ENCODE measurements around the gene XIST. TPM values are rescaled to one million over a fixed set of nuclear protein-coding genes. Genes with fewer than 3 reads are reported as not detected.
"Not testable (repeated sequence)": the region's sequence is repeated elsewhere in the genome, so short reads cannot be mapped to it uniquely, and the experiment has no call there.

Gene XIST
- total and polyA plus RNA-seq, 10 of the 15 experiments (the other 5 are each of a cell fraction or from before 2014, with no cell fraction given), result 39.1 to 787 (median 91.3) TPM

DNA sequence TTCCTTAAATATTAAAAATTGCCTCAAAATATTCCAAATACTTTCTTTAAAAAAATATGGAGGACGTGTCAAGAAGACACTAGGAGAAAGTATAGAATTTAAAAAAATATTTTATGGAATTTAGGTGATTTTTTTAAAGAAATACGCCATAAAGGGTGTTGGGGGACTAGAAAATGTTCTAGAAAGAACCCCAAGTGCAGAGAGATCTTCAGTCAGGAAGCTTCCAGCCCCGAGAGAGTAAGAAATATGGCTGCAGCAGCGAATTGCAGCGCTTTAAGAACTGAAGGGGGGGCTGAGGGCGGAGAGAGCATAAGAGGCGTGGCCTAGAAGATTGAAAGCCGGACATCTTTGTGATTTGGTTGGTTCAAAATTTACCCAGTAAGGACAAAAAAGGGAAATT is at the start of gene XIST (continued):
- TF ChIP-seq, protein P1, sequence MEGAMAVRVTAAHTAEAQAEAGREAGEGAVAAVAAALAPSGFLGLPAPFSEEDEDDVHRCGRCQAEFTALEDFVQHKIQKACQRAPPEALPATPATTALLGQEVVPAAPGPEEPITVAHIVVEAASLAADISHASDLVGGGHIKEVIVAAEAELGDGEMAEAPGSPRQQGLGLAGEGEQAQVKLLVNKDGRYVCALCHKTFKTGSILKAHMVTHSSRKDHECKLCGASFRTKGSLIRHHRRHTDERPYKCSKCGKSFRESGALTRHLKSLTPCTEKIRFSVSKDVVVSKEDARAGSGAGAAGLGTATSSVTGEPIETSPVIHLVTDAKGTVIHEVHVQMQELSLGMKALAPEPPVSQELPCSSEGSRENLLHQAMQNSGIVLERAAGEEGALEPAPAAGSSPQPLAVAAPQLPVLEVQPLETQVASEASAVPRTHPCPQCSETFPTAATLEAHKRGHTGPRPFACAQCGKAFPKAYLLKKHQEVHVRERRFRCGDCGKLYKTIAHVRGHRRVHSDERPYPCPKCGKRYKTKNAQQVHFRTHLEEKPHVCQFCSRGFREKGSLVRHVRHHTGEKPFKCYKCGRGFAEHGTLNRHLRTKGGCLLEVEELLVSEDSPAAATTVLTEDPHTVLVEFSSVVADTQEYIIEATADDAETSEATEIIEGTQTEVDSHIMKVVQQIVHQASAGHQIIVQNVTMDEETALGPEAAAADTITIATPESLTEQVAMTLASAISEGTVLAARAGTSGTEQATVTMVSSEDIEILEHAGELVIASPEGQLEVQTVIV (IDR thresholded peaks at IDR 0.05; ENCODE audit: borderline replicate concordance, partially characterized antibody), result no peak
- TF ChIP-seq POU2F2 (IDR thresholded peaks at IDR 0.05; ENCODE audit: borderline replicate concordance, low read depth, low read length) (peak; percentile 84; the same call in 2 of the 3 replicates), NFYB (IDR thresholded peaks at IDR 0.05; ENCODE audit: insufficient read depth, low read depth, low read length) (0 out of 2 replicates have a peak, but pooled peaks have one; percentile 17)

DNA sequence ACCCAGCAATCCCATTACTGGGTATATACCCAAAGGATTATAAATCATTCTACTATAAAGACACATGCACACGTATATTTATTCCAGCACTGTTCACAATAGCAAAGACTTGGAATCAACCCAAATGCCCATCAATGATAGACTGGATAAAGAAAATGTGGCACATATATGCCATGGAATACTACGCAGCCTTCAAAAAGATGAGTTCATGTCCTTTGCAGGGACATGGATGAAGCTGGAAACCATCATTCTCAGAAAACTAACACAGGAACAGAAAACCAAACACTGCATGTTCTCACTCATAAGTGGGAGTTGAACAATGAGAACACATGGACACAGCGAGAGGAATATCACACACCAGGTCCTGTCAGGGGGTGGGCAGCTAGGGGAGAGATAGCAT is 45.8 kb upstream of the XIST start:
- CTCF ChIA-PET; SMC1A ChIA-PET (ENCODE audit: uncharacterized antibody, unreplicated experiment); H2AFZ ChIP-seq (ENCODE audit: control insufficient read depth, low read depth, low read length); H3K9ac ChIP-seq (ENCODE audit: control insufficient read depth, insufficient read depth, low read length); ATAC-seq; H3K27me3 ChIP-seq (replicated peaks in 1 of 2; ENCODE audit: control insufficient read depth in 2 of 2, insufficient read depth in 2 of 2, low read length in 1 of 2); H3K4me1 ChIP-seq (ENCODE audit: control insufficient read depth, insufficient read depth, low read length); BruUV-seq (replicated peaks); H3K27ac ChIP-seq (ENCODE audit: control insufficient read depth, insufficient read depth); intact Hi-C loops (cut with micrococcal nuclease; ENCODE audit: unreplicated experiment); H3K79me2 ChIP-seq (ENCODE audit: control insufficient read depth, insufficient read depth, low read length); in situ Hi-C loops (cut with MboI); H3K4me3 ChIP-seq; H3K4me2 ChIP-seq (ENCODE audit: control insufficient read depth, insufficient read depth); POLR2A ChIA-PET; FAIRE-seq; RAD21 ChIA-PET (ENCODE audit: unreplicated experiment); H3K36me3 ChIP-seq (ENCODE audit: control insufficient read depth in 2 of 2, insufficient read depth in 2 of 2, low read length in 1 of 2); DNase-seq (ENCODE audit: low read depth, low spot score); H4K20me1 ChIP-seq (ENCODE audit: control insufficient read depth, insufficient read depth); H3K9me3 ChIP-seq (replicated peaks; ENCODE audit: control insufficient read depth, insufficient read depth, low read length): not testable (repeated sequence)
- 61% methylated on average over 3 of the region's 3 CpGs for WGBS (ENCODE audit: insufficient coverage, insufficient replicate concordance, low lambda C conversion rate, missing lambda C conversion rate)
